GM21723 (cell line): ENCODE measurements around the gene CDH11.

ENCODE experiments used
- ATAC-seq: cut with Tn5 transposase; IDR thresholded peaks from one replicate; pipeline ENCODE4 v1.9.1; 2021; ENCODE audit warnings: mild to moderate bottlenecking, moderate library complexity; ENCODE audit not compliant: unreplicated experiment

Gene CDH11

DNA sequence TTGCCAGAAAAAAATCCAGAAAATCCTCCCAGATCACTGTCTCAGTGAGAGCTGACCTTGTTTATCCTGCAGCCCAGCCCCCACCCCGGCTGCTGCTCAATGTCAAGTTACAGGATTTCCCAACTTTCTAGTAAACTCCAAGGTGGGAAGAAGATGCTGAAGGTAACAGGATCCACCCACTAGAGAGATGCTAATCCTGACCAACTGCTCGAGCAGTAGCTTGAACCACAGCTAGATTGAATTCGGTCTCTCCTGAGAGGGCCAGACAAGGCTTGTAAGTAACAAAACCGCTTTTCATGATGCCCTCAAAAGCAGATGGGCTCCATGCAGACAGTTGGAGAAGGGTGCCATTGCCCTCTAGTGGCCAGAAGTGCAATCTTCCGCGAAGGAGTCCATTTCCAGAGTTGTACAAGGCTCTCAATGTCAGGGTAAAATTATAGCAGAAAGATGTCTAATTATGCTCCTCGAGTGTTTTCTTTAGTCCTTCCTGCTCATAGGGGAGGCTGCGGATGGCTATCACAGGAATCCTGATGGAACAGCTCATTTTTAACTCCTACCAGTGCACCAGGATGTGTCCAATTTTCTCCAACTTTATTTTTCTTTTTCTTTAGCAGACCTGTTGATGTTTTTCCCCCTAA, 3.9 kb downstream of the CDH11 start:
- ATAC-seq, result peak; percentile 83

DNA sequence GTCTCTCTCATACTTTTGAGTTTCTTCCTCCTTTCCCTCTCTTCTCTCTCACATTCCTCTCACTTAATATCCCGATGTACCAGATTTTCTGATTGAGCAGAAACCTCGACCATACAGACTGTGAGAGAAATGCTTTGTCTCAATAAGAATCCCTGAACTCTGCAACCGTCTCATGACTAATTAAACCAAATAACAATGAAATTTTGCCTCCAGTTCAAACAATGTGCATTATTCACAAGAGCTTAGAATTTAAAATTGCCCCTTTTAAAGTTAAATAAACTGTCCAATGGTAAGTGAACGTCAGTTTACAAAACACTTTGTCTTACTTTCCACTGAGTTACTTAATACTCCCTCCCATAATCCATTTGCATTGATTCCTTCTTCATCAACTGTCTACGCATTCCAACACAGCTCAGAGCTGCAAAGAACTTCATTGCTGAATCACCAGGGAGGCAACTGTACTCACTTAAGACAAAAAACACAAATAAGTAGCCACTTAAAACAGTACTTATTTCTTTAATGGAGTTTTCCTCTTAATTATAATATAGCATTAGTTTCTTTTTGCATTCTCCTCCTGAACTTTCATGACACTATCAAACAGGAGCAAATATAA, 4.9 kb downstream of the CDH11 start:
- ATAC-seq, result no peak

DNA sequence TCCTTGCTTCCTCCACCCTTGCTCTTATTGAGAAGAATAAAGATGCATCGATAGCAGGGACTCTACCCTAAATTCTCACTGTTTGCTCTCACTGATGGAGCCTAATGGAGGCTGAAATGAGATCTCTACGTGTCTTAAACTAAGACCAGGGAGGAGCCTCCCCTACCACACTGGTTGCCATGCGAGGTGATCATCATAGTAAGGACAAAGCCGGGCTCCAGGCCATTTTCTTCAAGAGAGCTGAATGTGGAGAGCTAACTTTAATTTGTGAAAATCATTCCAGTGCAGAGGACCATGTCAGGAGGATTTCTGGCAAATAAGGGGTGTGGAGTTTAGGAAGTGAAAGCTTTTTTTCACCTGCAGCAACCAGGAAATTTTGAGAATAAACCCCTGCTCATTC, 5.6 kb downstream of the CDH11 start:
- no peak for ATAC-seq

DNA sequence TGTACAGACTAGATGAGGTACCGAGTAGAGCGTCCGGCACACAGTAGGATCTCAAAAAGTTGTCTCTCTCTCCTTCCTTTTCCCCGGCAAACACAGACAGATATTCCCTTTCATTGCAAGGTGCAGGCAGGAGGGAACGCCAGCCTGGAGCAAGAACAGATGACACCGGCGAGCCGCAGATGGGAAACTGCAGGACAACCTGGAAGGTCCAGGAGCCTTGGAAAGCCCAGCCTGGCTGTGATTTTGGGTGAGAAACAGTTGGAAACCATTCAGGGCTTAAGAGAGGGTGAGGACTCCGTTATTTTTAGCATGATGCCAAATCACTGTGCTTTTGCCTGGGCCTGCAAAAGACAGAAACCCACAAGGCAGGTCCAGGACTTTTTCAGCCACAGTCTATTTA, 7.3 kb downstream of the CDH11 start:
- ATAC-seq, result no peak

DNA sequence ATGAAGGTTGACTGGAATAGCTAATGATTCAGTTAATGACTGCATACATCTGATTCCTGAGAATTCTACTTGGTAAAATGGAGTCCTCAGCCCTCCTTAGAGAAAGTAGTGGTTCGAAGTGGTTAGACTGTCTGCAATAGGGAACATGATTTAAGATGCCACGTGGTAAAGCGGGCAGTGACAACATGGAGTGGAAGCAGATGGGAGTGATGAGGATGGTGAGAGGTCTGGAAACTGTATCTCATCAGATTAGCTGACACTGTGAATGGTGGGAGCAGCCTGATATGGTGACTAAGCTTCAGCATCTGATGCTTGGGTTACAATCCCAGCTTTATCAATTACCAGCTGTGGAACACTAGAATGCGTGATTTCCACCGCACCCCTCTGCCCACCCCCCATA, 8.4 kb downstream of the CDH11 start:
- no peak for ATAC-seq

DNA sequence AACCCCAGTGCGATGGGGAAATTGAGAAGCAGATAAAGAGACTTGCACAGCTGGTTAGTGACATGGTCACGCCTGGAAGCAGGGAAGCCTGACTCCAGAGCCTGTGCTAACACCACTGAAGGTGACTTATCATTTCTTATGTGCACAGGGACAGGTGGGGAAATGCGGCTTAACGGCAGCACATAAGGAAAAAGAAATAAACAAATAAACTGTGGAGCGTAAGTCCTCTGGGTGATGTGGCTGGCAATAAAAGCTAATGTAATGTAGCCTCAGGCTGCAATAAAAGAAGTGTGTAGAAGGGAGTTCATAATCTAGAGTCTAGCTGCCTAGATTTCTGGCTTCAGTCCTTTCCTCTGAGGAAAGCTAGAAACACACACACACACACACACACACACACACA, 10.6 kb downstream of the CDH11 start:
- no peak for ATAC-seq

DNA sequence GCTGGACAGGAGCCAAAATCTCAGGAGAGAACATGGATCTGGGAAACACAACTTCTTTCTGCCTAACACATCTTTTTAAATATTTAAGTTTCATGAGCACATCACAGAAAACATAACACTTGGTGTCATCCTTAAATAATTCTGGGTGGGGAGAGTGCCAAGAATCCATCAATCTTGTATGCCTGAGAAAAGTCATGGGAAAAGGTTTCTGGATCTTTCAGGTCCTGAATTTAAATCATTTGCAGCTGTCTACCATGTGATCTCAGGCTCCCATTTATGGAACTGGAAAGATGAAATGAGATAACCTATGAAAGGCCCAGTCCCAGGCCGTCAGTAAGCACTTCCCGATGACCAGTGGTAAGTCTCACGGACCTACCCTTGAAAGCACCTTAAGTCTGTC, 15.1 kb downstream of the CDH11 start:
- no peak for ATAC-seq

DNA sequence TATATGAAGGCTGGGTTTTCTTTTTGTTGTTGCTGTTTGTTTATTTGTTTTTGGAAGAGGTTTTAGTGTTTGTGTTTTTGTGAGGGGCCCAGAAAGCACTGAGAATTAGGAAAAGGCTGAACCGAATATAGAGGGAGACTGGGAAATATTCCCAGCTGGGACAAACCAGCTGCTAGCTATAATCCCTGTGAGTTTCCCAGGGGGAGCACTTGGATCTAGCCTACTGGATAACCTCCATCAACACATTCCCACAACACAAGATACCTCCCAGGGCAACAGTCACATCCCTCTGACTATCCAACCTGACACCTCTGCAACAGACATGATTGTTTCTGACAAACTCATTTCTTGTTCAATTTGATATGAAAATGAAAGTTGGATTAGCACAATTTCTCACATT, 16.7 kb downstream of the CDH11 start:
- ATAC-seq, result no peak

DNA sequence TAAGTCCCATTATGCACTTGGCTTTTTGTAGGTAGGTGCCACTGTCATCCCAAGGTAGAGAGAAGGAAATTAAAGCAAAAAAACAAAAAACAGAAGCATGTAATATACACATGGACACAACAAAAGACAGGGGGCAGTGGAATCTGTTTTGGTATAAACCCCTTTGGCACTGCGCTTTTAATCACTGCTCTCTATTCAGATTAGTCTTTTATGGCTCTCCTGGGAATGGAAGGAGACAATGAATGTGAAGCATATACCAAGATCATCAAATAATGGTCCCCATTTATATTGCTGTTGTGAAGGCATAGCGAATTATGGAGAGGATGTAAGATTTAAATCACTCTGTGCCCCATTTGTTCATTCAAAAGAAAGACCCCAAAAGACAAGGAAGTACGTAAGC, 17.4 kb downstream of the CDH11 start:
- no peak for ATAC-seq

DNA sequence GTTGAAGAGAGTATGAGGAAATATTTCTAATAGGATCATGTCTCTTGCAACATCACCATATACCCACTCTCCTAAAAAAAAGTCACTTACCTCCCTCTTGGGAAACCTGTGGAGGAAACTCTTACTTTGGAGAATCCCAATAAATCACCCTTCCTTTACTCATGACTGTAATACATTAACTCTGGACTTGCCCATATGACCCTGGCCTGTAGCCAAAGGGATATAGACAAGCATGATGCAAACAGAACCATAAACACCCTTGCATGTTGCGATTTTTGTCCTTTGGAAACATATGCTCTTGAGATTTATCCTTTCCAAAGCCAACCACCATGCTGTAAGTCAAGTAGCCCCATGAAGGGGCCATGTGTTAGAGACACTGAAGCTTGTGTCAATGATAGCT, 19.5 kb downstream of the CDH11 start:
- ATAC-seq, result no peak

DNA sequence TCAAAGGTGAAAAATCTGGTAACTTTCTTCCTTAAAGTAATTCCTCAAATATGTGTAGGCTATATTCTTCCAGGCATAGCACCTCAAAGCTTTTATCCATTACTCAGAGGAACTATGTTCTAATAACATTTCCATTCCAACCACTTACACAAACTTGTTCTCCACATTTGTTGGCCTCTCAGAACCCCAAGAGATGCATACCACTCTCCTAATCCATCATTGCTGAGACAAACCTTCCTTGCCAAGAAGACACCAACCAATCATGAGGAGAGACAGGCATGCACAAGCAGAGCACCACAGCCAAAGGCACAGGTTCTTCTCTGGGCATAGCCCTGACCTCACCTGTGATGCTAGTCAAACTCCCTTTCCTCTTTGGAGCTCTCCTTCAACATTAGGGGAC, 20.9 kb downstream of the CDH11 start:
- ATAC-seq, result no peak

DNA sequence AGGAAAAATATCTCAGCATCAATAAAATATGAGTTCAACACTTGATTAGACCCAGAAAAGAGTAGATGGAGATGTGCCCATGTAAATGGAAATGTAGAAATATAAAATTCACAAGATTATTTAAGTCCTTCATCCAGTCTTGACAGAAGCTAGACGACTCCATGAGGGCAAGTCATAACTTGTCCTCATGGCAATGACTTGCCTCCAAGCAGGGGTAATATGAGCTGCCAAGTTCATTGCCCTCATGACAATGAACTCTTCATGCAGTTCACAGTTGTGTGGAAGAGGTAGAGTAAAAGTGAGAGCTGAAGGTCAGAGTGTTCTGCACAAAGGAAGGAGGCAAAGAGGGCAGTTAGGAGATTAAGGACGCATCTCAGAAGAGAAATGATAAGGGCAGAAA, 22.3 kb downstream of the CDH11 start:
- no peak for ATAC-seq

DNA sequence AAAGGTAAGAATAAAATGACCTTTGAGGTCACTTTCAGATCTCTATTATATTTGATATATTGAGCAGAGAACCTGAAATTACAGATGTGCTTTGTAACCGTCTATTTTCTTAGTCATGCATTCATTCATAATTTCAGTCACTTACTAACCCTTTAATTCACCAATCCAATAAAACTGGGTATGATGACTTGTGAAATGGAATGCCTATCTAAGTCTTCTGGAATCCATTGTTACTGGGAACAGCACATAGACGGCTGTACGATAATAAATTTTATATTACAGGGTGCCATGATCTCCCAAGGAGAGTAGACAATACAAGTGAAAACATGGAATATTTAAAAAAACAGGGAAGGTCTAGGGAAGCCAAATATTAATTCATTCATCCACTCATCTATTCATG, 22.9 kb downstream of the CDH11 start:
- ATAC-seq, result no peak

DNA sequence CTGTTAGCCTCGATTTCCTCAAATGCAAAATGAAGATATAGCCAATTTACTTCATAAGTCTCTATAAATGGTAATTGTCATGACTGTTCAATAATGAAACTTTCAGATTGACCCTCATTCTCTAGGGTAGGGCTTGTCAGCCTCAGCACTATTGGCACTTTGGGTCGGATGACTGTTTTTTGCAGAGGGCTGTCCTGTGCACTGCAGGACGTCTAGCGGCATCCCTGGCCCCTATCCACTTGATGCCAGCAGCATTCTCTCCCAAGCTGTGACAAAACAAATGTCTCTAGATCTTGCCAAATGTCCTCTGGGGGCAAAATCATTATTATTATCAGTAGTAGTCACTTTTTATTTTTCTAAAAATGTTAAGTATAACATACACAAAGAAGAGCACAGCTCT, 24.6 kb downstream of the CDH11 start:
- no peak for ATAC-seq

DNA sequence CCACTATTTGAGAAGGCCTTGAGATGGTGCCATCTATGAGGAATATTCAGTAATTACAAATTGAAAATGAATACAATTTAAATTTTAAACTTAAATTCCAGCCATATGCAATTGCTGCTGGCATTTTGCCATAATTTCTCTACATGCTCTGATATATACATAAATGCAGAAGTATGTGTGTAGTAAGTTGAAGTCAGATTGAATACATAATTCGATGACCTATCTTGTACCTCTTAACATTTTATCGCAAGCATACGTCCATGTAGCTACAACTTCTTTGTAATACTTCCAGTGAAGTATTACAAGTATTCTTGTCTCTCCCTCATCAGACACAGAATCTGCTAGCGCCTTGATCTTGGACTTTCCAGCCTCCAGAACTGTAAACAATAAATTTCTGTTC, 26.0 kb downstream of the CDH11 start:
- no peak for ATAC-seq

DNA sequence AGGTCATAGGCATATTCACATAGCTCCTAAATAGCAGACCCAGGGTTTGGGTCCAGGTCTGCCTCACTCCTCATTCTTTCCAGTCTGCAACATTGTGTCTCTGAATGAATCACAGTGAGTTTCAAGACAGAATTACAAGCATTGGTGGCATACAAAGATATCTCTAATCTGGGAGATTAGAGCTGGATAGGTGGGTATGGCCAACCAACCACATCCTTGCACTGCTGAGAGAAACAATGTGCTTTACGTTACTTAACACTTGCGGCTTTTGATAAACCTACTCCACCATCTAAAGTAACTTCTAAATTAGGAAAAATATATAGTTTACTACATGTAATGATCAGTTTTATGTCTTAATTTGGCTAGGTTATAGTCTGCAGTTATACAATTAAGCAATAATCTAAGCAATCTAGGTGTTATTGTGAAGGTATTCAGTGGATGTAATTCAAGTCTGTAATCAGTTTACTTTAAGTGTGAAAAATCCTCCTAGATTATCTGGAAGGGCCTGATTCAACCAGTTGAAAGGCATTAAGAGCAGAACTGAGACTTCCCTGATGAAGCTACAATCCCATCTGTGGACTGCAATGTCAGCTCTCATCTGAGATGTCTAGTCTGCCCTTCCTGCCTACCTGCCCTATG, 26.7 kb downstream of the CDH11 start:
- ATAC-seq, result no peak

DNA sequence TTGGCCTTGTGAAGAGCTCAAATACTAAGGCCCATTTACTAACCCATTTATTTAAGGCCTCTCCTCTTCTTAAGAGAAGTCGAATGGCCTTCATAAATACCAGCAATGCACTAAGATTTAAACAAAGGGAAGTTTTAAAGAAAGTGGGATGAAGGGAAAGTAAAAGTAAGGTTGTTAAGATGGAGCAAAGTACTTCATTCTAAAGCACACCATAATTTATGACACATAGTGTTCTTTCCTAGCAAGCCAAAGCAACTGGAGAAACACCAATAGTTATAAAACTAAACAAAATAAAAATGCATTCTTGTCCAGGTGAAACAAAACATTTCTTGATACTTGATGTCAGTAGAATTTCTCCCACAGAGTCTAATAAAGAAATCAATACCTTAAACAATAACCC, 27.9 kb downstream of the CDH11 start:
- no peak for ATAC-seq

DNA sequence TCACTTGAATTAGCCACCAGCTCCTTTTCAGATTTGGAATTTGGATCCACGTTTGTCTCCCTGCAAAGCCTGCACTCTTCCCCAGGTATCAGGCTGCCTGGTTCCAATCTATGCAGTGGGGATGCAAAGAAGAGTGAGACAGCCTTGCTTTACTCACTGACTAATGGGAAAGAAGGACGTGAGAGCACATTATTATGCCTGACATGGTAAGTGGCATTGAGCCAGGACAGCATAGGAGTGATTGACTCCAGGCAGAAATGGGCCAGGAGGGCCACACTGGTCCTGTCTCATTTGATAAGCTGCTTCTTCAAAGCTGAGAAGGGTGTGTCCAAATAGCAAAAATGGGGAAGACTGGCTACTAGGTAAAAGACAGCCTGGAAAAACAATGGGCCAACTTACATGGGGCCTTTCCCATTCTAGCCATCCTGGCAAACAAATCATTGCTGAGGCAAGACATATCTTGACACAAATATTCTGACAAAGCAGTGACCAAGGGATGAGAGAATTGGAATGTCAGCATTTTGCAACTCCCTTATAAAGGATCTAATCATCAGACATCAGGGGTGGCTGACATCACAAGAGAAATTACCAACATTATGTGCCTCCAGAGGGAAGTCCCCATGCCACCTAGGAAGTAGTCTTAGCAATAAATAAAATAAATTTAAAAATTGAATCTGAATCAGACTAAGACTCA, 38.6 kb downstream of the CDH11 start:
- no peak for ATAC-seq

DNA sequence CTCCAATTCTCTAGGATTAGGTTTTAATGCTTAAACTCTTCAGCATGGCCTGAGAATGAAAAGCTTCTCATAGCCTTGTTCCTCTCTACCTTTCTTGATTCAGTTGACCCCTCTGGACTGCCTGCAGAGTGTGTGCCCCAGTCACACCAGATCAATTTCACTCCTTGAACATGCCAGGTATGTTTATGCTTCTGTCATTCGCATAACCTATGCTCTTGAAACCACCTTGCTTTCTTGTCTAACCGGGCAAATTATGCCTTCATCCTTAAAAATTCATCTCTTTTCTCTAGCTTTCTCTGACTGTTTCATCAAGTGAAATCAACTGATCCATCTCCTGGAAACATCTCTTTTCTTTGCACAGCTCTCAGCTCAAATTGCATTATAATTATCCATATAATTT, 42.3 kb downstream of the CDH11 start:
- no peak for ATAC-seq

DNA sequence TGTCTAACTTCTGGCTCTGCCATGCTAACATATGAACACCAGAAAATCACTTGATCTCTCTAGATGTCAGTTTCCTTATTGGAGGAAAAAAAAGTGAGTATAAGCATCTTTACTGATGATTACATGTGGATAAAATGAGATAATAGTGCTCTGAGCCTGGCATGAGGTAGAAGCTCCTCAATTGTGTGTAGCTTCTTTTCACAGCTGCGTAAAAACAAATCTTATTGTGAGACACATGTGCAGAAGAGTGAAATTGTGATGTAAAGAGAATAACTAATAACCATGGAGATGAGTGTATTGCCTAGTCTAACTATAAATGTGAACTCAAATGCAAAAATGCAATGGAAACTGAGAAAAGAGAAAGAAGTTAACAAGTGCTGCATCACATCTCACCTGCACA, 44.7 kb downstream of the CDH11 start:
- no peak for ATAC-seq

DNA sequence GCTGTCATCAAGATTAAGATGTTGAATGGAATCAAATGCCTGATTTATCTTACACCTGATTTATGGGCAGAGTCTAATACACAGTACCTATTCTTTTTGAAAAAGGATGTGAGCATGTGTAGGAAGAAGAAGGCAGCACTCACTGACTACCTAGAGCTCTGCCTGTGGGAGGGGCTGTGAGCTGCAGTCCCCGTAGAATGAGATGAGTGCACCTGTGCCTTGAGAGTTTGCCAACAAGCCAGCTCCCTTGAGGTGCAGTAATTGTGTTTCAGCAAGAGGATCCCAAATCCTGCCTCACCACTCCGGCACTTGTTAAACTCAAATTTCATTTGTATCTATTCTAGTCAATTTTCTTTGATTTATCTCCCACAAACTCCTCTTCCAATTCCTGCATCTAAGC, 46.0 kb downstream of the CDH11 start:
- no peak for ATAC-seq
